Ovary (tissue), 9 donors: ENCODE measurements around the gene FOXRED2. TPM values are rescaled to one million over a fixed set of nuclear protein-coding genes. Genes with fewer than 3 reads are reported as not detected.

Experiments used
- DNase-seq, 5 donors: peaks; one replicate each; pipeline ENCODE4 v3.0.0-alpha.2; 2019 to 2020
- H3K27ac ChIP-seq, 2 donors: fragments of 200-600 bp; one replicate each; pipeline versions ENCODE4 v1.5.1 to v1.8.0; 2019 to 2022
- H3K27me3 ChIP-seq: fragments of 200-600 bp; one replicate; pipeline ENCODE4 v1.8.0; 2022
- H3K36me3 ChIP-seq: fragments of 200-600 bp; sonication (generic); one replicate; pipeline ENCODE4 v1.5.1; 2019
- H3K4me1 ChIP-seq: one replicate; pipeline ENCODE4 v1.8.1; 2013; ENCODE audit warnings: mild to moderate bottlenecking, moderate library complexity; ENCODE audit not compliant: insufficient read depth
- H3K4me3 ChIP-seq: fragments of 200-600 bp; sonication (generic); one replicate; pipeline ENCODE4 v1.5.1; 2017
- H3K9me3 ChIP-seq, 2 donors: fragments of 200-600 bp in 1 of 2; sonication (generic) in 1 of 2; one replicate each; pipeline versions ENCODE4 v1.5.1 to v1.8.1; 2013 to 2019; ENCODE audit warnings: mild to moderate bottlenecking in 1 of 2, moderate library complexity in 1 of 2
- CTCF ChIP-seq, 3 donors: fragments of 450-650 bp in 2 of 3; fragments of 200-600 bp in 1 of 3; IDR thresholded peaks; one replicate each; pipeline versions ENCODE4 v1.5.1 to v1.8.0; 2016 to 2022; ENCODE audit warnings: antibody characterized with exemption in 3 of 3, mild to moderate bottlenecking in 1 of 3
- EP300 ChIP-seq: sonication (generic); formaldehyde crosslinking; IDR thresholded peaks from one replicate; pipeline ENCODE4 v1.6.1; 2017; ENCODE audit warnings: antibody characterized with exemption
- POLR2A ChIP-seq: fragments of 450-650 bp; IDR thresholded peaks from one replicate; pipeline ENCODE4 v1.6.1; 2017; ENCODE audit warnings: antibody characterized with exemption, mild to moderate bottlenecking, moderate library complexity
- WGBS, 3 donors: extraction: QIAGEN DNeasy Blood & Tissue Kit in 1 of 3; methylation state at CpG; one replicate each; pipeline versions ENCODE4 v1.1.5 to v1.1.7; 2013 to 2017; 5-methylcytosine and 5-hydroxymethylcytosine counted together
- intact Hi-C, 4 donors: fragments of 100-400 bp; cut with DNase I; formaldehyde crosslinking; loops; one replicate each; pipeline versions ENCODE4 v1.11.0 to v1.15.1; 2022 to 2023
- polyA plus RNA-seq, 2 donors: library from polyadenylated mRNA; stranded (reverse); fragments of 200-250 nt in 1 of 2; fragments of 350-450 nt in 1 of 2; fragmentation: Illumina TruSeq in 1 of 2; extraction: RNeasy Lipid Tissue Mini Kit (QIAGEN cat#74804) in 1 of 2; gene quantifications; one replicate each; pipeline ENCODE4 v1.2.3, GENCODE V29; 2013 to 2014
- total RNA-seq, 7 donors: library from RNA; depleted of rRNA in 2 of 7; stranded (reverse); fragments of >200 nt in 2 of 7; fragmentation: NEBNext Ultra II Directional in 3 of 7; extraction: Animal tissue kit (Norgen Biotek cat#: 25700) in 3 of 7; gene quantifications; one replicate each; pipeline versions ENCODE4 v1.1.0 to v1.2.4, GENCODE V29; 2016 to 2023
- donor health status: DM: no; HTN: no; CAD: no; lungs with moderate emphysema.
- donor health status: DM: no; HTN: no; CAD: no.
- donor health status: Bipolar disorder and iron deficiency.
- donor health status: DM: yes; HTN: yes; CAD: no.
- donor health status: DM: no; HTN: no; CAD: no.
- donor health status: DM: yes; HTN: yes; CAD: no.

Gene FOXRED2
- total and polyA plus RNA-seq, 9 donors, result 6.9 to 30.7 (median 23.1) TPM

- intact Hi-C loops, result loop anchor here in 3 of 4 donors (5.0 to 10.0 kb wide), 4 partner anchors 92 to 165 kb away; no protein-coding TSS in a partner anchor
- 64 to 68% (median 65%) methylated on average over 14 of the region's 14 CpGs for WGBS, 3 donors
- no peaks in the 10 kb centered on the region for H3K27me3 ChIP-seq
- H3K4me1 ChIP-seq, result peaks cover 10% of the 10 kb centered on the region
- no peak overlapping the region for H3K4me3 ChIP-seq
- no peaks in the 10 kb centered on the region for H3K36me3 ChIP-seq
- DNase-seq, result peak in 2 of 5 donors; percentile 41 to 56
- TF ChIP-seq EP300, result no peak
- no peak for TF ChIP-seq POLR2A
- no peak for TF ChIP-seq CTCF (IDR thresholded peaks at IDR 0.05)
- no peaks in the 10 kb centered on the region for H3K9me3 ChIP-seq
- no peak overlapping the region for H3K27ac ChIP-seq
Observed at GRCh38 chr22:36467042-36467810, 39.6 kb downstream of the FOXRED2 start.

GRCh38 chr22:36466258-36466657 lies 40.6 kb downstream of the FOXRED2 start:
- H3K9me3 ChIP-seq, result no peaks in the 10 kb centered on the region
- H3K27ac ChIP-seq, result peak overlapping the region in 1 of 2 donors; percentile 66
- no peaks in the 10 kb centered on the region for H3K36me3 ChIP-seq
- intact Hi-C loops, result loop anchor here in 3 of 4 donors (5.0 to 10.0 kb wide), 4 partner anchors 91 to 164 kb away; no protein-coding TSS in a partner anchor
- DNase-seq, result no peak
- WGBS, 3 donors, result 72 to 80% (median 76%) methylated on average over 7 of the region's 7 CpGs
- no peaks in the 10 kb centered on the region for H3K27me3 ChIP-seq
- peaks cover 10% of the 10 kb centered on the region for H3K4me1 ChIP-seq
- H3K4me3 ChIP-seq, result no peak overlapping the region
- no peak for TF ChIP-seq EP300
- TF ChIP-seq CTCF (IDR thresholded peaks at IDR 0.05), result no peak
- no peak for TF ChIP-seq POLR2A

GRCh38 chr22:36465232-36466021 lies 41.4 kb downstream of the FOXRED2 start:
- Histone ChIP-seq H3K9me3 (no peaks in the 10 kb centered on the region), H3K36me3 (no peaks in the 10 kb centered on the region), H3K4me3 (no peak overlapping the region), H3K27ac (peak overlapping the region; percentile 64 to 66), H3K27me3 (no peaks in the 10 kb centered on the region), H3K4me1 (peaks cover 10% of the 10 kb centered on the region)
- no peak for TF ChIP-seq CTCF (IDR thresholded peaks at IDR 0.05)
- peak; percentile 25 for TF ChIP-seq EP300
- no peak for TF ChIP-seq POLR2A
- intact Hi-C loops, result loop anchor here in 3 of 4 donors (5.0 to 10.0 kb wide), 4 partner anchors 91 to 163 kb away; no protein-coding TSS in a partner anchor
- 21 to 35% (median 29%) methylated on average over 25 of the region's 25 CpGs for WGBS, 3 donors
- peak; percentile 71 to 77 (median 74) for DNase-seq

GRCh38 chr22:36464715-36465231 lies 42.1 kb downstream of the FOXRED2 start:
- H3K9me3 ChIP-seq, result no peaks in the 10 kb centered on the region
- peaks cover 10% of the 10 kb centered on the region for H3K4me1 ChIP-seq

More at GRCh38 chr22:36464715-36465231, 42.1 kb downstream of the FOXRED2 start:
- WGBS, 3 donors, result 79 to 82% (median 81%) methylated on average over 20 of the region's 20 CpGs
- Histone ChIP-seq H3K27me3 (no peaks in the 10 kb centered on the region), H3K4me3 (no peak overlapping the region), H3K27ac (peak overlapping the region; percentile 64 to 66), H3K36me3 (no peaks in the 10 kb centered on the region)
- peak in 1 of 5 donors; percentile 50 for DNase-seq
- TF ChIP-seq CTCF (IDR thresholded peaks at IDR 0.05), result no peak
- TF ChIP-seq POLR2A, result peak; percentile 0
- intact Hi-C loops, result loop anchor here in 3 of 4 donors (5.0 to 10.0 kb wide), 4 partner anchors 90 to 162 kb away; no protein-coding TSS in a partner anchor
